Activated CD4-positive, alpha-beta T cell treated with anti-CD3 and anti-CD28 coated beads for 48 hours (primary cell): ENCODE measurements around the gene RPP25.
"Not testable (repeated sequence)": the region's sequence is repeated elsewhere in the genome, so short reads cannot be mapped to it uniquely, and the experiment has no call there.

ENCODE experiments used
- DNase-seq: peaks from one replicate; pipeline ENCODE4 v3.0.0-alpha.2; 2020

Gene RPP25

DNA sequence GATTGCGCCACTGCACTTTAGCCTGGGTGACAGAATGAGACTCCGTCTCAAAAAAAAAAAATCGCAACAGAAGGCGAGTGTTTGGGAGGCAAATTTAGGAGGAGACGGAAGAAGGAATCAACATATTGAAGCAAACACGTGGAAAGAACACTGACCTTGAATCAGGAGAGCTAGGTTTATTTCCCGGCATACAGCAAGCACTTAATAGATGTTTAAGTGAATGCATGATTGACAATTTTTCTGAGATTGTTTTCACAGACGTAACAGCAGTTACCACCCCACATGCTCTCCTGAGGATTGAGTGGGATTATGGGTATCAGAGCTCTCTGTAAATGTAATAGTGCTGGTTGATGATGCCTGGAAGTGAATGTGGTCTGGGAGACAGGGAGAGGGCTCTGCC is 5.6 kb upstream of the RPP25 start:
- no peak for DNase-seq

DNA sequence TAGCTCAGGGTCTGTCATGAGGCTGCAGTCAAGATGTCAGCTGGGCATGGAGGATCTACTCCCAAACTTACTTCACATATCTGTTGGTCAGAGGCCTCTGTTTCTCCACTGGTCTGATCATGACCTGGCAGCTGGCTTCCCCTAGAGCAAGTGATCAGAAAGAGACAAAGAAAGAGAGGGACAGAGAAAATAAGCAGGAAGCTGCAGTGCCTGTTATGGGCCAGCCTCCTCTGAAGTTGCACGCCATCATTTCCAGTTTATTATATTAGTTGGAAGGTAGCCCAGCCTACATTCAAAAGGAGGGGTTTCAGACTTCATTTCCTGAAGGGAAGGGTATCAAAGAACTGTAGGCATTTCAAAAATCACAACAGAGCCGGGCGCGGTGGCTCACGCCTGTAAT is 5.0 kb upstream of the RPP25 start:
- no peak for DNase-seq

DNA sequence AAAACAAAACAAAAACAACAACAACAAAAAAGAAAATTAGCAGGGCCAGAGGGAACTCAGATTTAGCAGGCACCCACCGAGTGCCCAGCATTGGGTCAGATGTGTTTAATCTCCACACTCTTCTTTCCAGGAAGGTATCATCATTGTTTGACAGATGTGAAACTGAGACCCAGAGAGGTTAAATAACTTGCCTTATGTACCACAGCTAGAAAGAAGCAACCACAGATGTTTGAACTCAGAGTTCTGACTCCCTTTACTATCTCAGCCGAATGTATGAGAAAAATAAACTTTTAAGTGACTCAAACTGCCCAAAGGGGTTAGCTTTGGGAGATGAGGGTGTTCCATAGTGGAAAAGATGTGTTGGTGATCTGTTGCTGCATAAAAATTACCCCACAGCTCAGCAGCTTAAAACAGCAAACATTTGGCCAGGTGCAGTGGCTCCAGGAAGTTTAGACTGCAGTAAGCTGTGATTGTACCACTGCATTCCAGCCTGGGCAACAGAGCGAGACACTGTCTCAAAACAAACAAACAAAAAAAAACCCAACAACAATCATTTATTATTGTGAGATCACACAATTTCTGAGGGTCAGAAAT is 4.5 kb upstream of the RPP25 start:
- DNase-seq, result no peak

DNA sequence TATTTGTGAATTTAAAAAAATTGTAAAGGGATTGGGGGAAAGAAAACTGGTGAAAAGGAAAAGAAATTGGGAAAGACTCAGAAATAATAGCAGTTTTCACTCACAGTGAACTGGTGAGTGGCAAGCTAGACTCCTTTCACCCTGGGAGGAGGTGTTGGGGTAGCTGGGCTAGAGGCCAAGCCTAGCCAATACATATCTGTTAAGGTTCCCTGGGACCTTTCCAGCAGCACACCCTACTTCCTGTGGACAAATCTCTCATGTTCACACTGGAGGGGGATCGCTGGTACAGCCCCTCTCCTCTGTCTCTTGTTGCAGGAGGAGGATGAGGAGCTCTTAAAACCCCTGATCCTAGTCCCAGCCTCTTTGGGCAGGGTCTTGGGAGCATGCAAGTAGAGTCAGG is 3.7 kb upstream of the RPP25 start:
- no peak for DNase-seq

DNA sequence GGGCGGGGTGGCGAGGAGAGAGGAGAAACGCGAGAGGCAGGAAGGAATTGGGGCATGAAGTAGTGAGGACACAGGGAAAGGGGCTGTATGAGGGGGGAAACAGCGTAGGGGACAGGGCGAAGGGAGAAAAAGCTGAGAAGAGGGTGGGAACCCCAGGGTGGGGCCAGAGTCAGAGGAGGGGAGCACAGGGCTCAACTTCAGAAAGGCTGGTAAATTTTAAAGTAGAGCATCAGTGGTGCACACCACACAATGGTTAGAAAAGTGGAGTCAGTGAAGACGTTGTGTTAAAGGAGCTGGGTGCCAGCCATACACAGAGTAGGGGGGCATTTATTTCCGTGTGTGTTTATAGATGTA is 3.0 kb upstream of the RPP25 start:
- no peak for DNase-seq

DNA sequence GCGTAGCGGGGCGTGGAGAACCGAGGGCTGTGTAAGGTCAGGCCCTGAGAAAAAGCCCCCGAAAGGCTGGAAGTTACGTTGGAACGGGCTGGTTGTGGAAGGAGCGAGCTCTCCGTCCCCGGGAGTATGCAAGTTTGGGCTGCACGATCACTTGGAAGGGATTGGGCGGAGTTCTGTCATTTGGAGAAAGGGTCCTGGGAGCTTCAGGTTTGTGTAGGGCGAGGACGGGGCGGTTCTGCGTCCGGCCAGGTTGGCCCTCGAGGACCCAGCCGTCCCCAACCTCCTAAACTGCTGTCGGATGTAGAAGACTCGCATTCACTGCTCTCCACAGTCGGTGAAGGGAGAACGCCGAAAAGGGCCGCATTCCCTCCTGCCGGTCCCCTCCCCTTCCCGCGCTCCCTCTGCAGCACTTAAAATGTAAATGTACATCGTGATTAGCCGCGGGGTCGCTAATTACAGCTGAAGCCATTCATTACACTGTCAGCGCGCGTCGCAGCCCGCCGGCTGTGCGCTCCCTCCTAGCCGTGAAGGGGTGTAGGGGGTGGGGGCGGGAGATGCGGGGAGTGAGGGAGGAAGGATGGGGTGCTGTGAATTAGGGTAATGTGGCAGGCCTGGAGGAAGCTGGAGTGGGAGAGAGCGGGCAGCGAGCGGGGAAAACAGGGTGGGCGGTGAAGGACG is 2.5 kb upstream of the RPP25 start:
- DNase-seq, result no peak

DNA sequence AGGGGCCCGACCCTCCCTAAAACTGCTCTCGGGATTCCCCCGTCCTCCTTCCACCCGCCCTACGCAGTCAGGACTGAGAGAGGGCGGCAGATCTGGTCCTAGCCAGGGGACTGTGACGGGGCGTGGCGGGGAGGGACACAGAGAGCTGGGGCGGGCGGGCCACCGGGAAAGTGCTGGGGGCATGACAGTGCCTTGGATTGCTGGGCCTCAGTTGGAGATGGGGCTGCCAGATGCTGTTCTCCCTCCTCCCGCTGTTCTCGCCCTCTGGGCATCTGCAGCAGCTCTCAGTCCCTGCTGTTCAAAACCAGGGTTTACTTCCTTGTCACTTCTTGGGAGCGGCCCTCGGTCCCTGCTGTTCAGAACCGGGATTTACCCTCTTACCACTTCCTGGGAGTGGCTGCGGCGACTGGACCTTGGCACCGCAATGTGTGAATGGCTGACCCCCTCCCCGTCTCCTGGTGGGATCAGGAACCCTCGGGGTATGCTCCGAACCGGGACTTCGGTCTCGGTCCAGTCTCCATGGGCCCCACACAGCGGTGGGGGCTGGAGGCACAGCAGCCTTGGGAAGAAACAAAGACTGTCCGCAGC is 1.8 kb upstream of the RPP25 start:
- no peak for DNase-seq

DNA sequence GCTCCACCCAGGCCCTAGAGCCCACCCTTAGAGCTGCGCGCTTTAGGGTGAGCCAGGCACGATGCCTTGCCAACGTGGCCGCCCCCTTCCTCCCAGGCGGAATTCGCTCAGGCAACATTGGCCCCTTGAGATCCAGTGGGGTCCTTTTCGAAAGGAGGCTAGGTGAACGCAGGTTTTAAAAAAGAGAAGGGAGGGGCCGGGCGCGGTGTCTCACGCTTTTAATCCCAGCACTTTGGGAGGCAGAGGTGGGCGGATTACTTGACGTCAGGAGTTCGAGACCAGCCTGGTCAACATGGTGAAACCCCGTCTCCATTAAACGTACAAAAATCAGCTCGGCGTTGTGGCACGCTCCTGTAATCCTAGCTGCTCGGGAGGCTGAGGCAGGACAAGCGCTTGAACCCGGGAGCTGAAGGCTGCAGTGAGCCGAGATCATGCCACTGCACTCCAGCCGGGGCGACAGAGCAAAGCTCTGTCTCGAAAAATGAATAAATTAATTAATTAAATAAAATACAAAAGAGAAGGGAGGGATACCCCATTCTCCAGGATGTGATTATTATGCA is 984 bp upstream of the RPP25 start:
- DNase-seq, result peak; percentile 32

DNA sequence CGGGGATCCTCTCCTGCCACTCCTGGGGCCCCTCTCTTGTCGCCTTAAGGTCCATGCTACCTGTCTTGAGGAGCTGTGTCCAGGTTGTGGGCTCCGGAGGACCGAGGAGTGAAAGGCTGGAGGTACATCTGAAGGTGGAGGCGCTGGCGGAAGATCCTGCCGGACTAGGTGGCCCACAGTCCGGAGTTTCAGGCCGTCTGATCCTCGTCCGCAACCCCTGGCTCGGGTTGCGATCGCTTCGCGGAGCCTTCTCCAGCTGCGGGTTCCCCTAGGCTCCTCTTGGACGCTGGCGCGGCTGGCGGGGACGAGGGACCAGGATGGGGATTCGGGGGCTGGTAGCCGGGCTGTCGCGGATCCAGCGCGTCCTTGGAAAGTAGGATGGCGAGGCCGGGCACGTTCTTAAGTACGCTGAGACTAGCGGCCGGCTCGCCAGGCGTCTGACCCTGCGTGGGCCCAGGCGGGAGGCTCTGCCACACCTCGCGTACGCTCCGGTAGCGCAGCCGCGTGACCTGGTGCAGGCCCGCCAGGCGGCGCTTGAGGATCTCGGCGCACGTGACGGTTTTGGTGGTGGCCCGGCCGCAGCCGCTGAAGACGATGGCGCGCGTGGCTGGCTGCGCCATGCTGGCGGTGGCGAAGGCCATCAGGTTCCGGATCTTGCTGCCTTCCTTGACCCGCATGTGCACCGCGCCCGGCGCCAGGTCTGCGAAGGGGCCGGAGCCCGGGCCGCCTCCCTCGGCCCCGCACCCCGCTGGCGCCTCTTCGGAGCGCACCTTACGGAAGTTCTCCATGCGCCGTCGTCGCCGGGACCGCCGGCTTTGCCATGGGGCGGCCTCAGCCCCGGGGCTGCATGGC is 550 bp downstream of the RPP25 start:
- DNase-seq, result peak; percentile 83

DNA sequence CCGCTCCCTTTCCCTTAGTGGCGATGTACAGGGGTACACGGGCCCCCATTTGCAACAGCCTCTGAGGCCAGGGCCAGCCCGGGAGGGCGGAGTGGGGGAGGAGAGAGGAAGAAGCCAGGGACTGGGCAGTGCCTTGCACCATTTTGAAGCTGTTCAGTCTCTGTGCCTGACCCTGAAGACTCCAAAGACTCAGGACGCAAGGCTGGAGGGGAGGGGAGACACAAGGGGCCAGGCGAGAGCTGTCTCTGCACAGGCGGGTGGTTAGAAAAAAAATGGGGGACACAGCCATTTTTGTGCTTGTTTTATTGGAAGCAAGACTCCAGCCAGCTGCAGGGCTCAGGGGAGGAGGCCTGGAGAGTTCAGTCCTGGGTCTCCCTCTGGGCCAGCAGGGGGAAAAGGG is 1.6 kb downstream of the RPP25 start:
- DNase-seq, result no peak

DNA sequence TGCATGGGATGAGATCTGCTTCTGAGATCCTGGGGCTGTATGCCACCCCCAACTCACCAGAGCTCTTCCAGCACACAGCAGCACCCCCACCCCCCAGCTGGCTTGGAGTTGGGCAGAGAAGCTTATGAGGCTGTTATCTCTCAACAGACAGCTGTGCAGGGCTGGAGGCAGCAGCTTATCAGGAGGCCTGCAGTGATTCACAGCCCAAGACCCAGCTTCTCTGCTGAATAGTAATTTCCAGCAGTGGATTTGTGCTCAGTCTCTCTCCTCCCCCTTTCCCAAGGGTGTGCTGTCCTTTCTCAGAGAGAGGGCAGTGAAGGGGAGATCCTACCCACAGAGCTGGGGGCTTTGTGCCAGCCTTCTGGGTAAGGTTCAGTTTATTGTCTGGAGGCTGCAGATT is 2.1 kb downstream of the RPP25 start:
- DNase-seq, result peak; percentile 26

DNA sequence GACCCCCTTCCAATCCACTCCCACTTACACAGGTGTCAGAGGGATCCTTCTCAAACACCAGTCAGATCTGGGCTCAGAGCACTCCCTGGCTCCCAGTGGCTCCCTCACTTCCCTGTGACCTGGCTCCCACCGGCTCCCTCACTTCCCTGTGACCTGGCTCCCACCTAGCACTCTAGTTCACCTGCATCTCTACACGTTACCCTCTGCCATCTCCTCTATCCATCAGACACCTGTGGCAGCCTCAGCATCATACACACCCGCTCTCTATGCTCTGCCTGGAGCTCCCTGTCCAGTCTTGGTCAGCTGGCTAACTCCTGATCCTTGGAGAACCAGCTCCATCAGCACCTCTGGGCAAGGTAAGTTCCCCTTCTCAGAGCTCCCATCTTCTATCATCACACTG is 5.6 kb downstream of the RPP25 start:
- no peak for DNase-seq

DNA sequence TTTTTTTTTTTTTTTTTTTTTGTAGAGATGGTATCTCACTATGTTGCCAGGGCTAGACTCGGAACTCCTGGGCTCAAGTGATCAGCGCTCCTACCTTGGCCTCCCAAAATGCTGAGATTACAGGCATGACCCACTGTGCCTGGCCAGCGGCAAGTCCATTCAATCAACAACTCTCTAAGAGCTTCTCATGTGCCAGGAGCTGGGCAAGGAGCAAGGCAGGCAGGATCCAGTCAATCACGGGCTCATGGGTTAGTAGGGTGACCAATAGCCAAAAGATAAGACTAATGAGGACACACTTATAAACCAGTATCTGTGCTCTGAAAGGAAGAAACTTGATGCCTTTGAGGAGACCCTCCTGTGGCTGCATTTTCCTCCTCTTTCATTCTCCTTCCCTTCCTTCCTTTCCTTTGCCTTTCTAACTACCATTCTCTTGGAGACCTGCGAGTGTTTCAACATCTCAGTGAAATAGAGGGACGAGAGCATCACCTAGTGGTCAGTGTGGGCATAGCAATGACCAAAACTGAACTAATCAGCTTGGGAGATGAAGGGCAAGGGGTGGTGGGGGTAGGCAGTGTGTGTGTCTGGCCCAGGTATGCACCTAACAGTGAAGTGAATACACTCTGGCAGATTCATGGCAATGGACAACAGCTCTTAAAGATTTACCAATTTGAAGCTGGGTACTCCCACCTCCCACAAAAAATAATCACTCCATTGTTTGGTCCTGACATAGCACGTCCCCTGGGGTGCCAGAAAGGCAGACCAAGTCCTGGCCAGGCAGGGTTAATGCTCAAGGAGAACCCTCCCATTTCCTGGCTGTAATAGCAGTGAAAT is 6.3 kb downstream of the RPP25 start:
- peak; percentile 87 for DNase-seq

DNA sequence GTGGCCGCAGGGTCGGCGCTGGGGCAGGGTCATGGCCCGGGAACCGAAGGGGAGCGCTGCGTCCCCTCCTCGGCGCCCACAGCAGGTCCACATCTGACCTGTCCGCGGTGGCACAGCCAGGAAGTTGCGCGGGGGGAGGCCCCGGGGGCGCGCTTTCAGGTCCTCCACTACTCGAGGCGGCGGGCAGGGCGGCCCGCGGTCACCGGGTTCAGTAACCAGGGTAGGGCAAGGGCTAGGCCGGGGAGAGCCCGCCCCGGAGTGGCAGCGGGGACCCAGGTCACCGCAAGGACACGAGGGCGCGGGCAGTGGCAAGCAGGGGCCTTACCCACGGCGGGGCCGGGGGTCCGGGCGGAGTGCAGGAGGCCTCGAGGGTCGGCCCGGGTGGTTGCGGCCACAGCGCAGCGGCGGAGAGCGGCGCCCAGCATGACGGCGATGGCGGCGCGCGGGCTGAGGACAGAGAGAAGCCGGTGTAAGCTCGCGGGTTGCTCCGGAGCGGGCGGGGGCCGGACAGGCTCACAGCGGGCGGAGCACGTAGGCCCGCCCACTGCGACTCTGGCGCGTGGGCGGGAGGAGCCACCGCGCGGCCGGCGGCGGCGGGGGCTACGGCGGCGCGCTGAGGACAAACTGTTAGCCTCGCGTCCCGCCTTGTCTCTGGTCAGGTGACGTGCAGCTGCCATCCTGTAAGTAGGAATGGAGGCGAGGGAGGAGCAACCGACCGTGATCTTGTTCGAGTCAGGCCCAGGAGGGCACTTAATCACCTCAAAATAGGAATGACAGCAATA is 18.8 kb downstream of the RPP25 start, which contains the start of gene COX5A:
TSS of gene COX5A (minus strand) at position 484 of the 782 bp plus-strand sequence. CDS start at position 425, 59 bp downstream.
- peak; percentile 93 for DNase-seq

DNA sequence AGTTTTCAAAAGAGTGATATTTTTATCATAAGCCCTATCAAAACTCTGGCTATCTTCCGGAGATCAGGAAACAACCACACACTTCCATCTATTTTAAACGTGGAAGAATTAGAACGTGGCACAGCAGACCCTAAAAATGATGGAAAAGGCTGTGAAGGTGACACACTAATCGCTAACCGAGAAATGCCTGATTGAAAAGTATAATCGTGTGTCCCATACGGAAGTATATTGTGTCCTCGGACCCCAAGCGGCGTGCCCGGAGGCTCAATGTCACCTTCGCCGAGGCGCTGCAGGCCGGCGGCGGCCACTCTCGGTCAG is 19.3 kb downstream of the RPP25 start:
- no peak for DNase-seq

DNA sequence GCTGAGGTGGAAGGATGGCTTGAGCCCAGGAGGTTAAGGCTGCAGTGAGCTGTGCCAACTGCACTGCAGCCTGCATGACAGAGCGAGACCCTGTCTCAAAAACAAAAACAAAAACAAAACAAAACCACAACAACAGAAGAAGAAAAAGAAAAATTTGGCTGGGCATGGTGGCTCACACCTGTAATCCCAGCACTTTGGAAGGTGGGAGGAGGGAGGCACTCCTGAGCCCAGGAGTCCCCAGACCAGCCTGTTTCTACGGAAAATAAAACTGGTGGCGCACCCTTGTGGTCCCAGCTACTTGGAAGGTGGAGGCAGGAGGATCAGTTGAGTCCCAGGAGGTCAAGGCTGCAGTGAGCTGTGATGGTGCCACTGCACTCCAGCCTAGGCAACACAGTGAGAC is 21.4 kb downstream of the RPP25 start:
- not testable (repeated sequence) for DNase-seq

DNA sequence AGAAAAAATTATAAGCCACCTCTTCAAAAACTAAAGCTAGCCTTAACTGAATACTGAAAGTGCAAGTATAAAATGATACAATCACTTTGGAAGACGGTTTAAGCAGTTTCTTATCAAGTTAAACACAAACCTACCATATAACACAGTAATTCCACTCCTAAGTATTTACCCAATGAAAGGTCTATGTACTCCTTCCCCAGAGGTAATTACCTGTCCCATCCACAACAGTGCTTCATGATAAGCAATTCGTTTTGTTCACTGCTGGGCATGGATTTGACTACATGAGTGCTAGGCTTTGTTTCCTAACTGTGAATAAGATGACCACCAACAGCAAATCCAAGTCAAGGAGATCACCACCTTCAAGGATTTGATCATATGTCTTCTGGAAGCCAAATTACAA is 23.0 kb downstream of the RPP25 start:
- DNase-seq, result no peak

DNA sequence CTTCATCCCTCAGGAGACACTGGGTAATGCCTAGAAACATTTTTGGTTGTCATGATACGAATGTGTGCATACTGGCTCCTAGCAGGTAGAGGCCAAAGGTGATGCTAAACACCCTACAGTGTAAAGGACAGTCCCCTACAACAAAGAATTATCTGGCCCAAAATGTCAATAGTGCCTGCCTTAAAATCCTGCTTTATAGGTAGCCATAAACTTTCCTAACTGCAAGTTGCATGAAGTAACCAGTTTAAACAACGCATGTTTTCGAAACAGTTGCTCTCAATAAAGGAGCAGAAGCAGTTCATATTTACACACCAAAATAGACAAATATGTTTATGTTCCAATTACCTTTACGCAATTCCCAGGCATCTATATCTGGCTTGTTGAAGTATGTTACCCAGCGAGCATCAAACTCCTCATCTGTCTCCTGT is 27.8 kb downstream of the RPP25 start:
- no peak for DNase-seq

DNA sequence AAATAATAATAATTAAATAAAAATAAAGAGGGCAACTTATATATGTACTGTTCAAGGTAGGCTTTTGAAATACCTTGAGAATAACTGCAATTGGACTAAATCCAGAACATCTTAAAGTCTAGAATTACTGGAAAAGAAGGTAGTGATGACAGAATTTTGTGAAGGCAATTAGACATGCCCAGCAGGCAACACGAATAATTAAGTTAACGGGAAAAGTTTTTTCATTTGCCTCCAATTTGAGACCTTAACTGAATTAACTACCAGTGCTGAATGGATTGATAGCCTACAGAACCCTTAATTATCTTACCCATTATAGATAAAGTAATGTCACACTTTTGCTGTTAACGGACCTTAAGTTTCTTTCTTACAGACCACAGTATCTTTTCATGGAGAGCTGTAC is 32.0 kb downstream of the RPP25 start:
- no peak for DNase-seq

DNA sequence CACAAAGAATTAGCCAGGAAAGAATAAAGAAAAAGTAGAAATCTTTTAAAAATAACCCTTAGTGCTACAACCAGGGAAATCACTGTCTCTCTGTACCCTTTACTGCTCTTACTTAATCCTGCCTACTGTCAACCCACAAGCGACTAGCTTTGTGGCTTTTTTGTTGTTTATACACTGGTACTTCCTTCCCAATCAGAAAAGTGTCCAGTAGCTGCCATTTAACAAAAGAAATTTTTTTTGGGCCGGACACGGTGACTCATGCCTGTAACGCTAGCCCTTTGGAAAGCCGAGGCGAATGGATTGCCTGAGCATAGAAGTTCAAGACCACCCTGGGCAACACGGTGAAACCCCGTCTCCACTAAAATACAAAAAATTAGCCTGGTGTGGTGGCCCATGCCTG is 36.1 kb downstream of the RPP25 start:
- DNase-seq, result no peak

DNA sequence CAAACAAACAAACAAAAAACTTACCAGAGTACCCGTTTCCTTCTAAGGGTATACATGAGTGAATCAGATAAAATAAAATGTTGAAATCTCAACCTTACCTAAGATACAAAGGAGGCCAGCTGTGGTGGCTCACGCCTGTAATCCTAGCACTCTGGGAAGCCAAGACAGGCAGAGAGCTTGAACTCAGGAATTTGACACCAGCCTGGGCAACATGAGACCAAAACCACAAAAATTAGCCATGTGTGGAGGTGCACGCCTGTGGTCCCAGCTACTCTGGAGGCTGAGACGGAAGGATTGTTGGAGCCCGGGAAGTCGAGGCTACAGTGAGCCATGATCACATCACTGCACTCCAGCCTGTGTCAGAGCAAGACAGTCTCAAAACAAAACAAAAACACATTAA is 38.9 kb downstream of the RPP25 start:
- no peak for DNase-seq

DNA sequence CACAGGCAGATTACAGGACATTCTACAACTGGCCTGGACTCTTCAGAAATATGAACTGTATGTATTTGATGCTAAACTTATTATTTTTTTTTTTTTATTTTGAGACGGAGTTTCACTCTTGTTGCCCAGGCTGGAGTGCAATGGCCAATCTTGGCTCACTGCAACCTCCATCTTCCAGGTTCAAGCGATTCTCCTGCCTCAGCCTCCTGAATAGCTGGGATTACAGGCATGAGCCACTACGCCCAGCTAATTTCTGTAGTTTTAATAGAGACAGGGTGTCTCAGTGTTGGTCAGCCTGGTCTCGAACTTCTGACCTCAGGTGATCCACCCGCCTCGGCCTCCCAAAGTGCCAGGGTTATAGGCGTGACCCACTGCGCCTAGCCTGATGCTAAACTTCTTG is 42.8 kb downstream of the RPP25 start:
- DNase-seq, result not testable (repeated sequence)
